Lung microvascular endothelial cell (primary cell): Measurements from ENCODE around the gene CDR2L. TPM values are rescaled to one million over a fixed set of nuclear protein-coding genes. Genes with fewer than 3 reads are reported as not detected.
A peak's percentile ranks its signal among the peaks of the same experiment; 100 is the strongest.
"Not testable (repeated sequence)": the region's sequence is repeated elsewhere in the genome, so short reads cannot be mapped to it uniquely, and the experiment has no call there.

Experiments used
- DNase-seq, 2 donors: peaks; one replicate each; pipeline versions ENCODE4 v3.0.0 to v3.0.0-alpha.2; 2010; ENCODE audit warnings: low read depth in 2 of 2
- total RNA-seq: library from RNA; depleted of rRNA; stranded (reverse); fragments of >200 nt; gene quantifications from 2 replicates; pipeline ENCODE4 v1.2.1, GENCODE V29; 2014

CDR2L gene
- total RNA-seq, 1 donor from 2014 or later, result 5.0 TPM

DNA sequence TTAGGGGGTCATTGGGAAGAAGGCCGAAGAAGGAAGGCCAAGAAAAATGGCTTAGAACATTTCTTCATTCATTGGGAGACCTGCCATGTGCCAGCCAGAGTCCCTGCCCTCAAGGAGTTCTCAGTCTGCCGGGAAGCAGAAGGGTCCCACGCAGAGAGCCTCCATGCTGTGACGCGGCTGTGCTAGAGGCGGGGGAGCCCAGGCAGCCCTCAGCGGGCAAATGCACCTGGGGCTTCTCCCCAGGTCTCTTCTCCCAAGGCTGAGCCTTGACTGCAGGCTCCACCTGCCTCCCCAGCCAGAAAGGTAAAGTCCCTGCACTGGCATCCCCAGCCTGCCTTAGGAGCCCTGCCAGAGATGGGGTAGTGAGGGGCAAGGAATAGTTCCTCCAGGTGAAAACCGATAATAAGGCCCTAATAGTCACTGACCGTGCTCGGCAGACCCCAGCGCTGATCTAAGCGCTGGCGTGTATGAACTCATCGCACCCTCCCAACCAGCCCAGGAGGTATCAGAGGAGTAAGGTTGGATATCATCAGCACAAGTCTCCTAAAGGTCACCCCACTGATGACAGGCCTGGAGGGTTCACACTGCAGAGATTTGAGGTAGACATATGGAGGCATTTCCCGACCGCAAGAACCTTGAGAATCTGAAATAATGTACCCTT lies 6.0 kb upstream of the CDR2L start:
- no peak for DNase-seq

GRCh38 chr17:74981979-74982662 lies 5.3 kb upstream of the CDR2L start:
- DNase-seq, result peak; percentile 49 to 75

GRCh38 chr17:74982663-74983313 lies 4.6 kb upstream of the CDR2L start:
- not testable (repeated sequence) for DNase-seq

DNA sequence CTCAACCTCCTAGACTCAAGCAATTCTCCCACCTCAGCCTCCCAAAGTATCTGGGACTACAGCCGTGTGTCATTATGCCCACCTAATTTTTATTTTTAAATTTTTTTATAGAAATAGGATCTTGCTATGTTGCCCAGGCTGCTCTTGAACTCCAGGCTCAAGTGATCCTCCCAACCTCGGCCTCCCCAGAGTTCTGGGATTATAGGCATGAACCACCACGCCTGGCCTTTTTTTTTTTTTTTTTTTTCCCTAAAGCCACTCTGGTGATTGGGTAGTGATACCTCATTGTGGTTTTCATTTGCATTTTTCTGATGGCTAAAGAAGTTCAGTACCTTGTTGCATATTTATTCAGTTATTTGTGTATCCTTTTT lies 1.2 kb upstream of the CDR2L start:
- DNase-seq, result no peak

GRCh38 chr17:74987909-74988711 lies 678 bp downstream of the CDR2L start:
- peak; percentile 38 to 87 for DNase-seq

- DNase-seq, result no peak
Observed at GRCh38 chr17:74990581-74991105, 3.2 kb downstream of the CDR2L start.

DNA sequence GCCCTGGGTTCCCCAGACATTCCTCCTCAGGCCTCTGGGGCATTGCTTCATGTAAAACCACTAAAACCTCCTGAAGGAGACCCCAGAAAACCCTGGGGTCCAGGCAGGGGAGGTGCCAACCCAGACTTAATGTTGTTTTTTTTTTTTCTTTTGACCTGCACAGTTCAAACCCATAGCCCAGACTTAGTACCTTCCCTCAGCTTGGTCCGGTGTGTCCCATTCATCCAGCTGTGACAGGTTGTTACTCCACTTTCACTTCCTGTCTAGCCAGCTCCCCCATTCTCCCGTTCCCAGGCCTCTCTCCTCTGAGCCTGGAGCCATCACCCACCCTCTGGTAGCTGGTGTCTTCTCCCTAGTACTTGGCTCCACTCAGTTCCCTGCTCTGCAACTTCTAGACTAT lies 4.8 kb downstream of the CDR2L start:
- DNase-seq, result no peak

DNA sequence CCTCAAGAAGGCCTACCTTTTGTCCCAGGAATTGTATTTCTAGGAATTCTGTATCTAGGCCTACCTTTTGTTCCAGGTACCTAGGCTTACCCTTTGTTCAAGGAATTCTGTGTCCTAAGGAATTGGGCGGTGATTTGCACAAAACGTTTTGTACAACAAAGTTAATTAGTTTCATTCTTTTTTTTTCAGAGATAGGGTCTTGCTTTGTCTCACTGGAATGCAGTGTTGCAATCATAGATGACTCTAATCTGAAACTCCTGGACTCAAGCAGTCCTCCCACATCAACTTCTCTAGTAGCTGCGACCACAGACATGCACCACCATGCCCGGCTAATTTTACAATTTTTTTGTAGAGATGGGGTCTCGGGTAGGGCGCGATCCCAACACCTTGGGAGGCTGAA lies 7.0 kb downstream of the CDR2L start:
- no peak for DNase-seq

DNA sequence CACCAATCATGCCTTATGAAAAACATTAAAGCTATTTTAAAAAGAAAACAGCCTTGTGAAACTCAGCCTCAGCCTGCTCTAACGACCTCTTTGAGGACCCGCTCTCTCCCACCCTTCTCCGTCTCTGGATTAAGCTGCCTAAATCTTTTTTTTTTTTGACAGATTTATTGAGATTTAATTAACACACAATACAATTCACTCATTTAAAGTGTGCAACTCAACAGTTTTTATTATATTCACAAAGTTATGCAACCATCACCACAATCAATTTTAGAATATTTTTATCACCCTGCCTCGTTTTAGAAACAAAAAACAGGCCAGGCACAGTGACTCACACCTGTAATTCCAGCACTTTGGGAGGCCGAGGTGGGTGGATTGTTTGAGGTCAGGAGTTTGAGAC lies 8.4 kb downstream of the CDR2L start:
- no peak for DNase-seq

DNA sequence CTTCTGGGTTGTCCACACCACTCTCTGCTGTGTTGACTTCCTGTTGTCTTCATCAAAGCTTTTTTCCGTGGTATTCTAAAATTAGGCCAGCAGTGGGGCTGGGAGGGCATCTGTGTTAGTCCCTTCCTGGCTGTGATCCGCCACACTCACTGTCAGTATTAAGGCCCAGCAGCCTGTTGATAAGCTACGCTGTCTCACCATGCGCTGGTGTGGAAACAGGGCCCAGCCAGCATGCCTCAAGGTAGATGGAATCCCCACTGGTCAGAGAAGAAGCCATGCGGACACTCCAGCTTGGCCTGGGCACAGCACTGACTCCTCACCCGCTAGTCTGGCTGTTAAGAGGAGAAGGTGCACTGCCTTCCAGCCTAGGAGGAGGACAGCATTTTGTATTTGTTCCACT lies 11.4 kb downstream of the CDR2L start:
- peak in 1 of 2 donors; percentile 64 for DNase-seq

- DNase-seq, result no peak
Observed at GRCh38 chr17:74999523-74999922, 12.1 kb downstream of the CDR2L start.

- no peak for DNase-seq
Observed at GRCh38 chr17:75001915-75002843, 14.7 kb downstream of the CDR2L start.

DNA sequence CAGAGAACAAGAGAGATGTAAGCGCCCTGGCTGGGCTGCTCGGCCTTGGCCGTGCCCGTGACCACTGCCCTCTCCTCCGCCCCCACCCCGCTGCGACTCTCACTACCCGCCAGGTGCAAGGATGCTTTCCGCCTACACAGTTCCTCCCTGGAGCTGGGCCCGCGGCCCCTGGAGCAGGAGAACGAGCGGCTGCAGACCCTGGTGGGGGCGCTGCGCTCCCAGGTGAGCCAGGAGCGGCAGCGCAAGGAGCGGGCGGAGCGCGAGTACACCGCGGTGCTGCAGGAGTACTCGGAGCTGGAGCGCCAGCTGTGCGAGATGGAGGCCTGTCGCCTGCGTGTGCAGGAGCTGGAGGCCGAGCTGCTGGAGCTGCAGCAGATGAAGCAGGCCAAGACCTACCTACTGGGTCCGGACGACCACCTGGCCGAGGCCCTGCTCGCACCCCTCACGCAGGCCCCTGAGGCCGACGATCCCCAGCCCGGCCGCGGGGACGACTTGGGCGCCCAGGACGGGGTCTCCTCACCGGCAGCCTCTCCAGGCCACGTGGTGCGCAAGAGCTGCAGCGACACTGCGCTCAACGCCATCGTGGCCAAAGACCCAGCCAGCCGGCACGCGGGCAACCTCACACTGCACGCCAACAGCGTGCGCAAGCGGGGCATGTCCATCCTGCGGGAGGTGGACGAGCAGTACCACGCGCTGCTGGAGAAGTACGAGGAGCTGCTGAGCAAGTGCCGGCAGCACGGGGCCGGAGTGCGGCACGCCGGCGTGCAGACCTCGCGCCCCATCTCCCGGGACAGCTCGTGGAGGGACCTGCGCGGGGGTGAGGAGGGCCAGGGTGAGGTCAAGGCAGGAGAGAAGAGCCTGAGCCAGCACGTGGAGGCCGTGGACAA lies 15.9 kb downstream of the CDR2L start:
- no peak for DNase-seq

DNA sequence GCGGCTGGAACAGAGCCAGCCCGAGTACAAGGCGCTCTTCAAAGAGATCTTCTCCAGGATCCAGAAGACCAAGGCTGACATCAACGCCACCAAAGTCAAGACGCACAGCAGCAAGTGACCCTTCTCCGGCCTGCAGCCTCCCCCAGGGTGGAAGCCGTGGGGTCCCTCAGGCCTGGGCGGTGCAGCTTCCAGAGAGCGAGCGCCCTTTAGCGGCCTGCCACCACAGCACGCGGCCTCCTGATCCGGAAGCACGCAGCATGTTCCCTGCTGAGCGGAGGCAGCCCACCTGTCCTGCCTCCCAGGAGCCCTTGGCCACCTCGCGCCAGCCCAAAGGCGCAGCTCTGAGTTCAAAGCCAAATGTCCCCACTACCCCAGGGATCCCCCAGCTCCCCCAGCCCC lies 16.5 kb downstream of the CDR2L start:
- DNase-seq, result no peak

DNA sequence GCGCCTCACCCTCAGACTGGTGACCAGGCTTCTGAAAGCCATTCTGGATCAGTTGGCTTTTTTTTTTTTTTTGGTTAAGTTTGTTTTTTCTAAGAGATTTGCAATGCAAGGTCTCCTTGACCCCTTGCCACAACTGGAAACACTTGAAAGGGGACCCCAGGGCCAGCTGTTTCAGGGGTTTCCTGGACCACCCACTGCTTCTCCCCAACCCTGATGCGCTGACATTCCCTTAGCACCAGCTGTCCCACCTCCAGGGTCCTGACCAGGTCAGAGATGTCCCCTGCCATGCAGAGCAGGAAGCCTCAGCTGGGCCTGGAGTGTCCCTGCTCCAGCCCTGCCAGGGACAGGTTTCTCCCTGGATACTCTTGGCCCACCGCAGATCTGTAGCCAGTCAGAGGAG lies 16.9 kb downstream of the CDR2L start:
- no peak for DNase-seq

GRCh38 chr17:75005291-75005690 lies 17.9 kb downstream of the CDR2L start:
- DNase-seq, result no peak

DNA sequence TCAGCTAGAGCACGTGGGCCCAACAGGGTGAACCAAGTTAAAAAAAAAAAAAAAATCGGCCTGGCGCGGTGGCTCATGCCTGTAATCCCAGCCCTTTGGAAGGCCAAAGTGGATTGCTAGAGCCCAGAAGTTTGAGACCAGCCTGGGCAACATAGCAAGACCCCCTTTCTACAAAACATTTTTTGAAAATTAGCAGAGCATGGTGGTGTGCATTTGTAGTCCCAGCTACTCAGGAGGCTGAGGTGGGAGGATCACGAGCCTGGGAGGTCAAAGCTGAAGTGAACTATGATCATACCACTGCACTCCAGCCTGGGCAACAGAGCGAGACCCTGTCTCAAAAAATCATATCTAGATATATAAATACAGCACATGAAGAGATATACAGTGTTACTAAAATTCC lies 18.7 kb downstream of the CDR2L start:
- not testable (repeated sequence) for DNase-seq

- DNase-seq, result peak in 1 of 2 donors; percentile 40
Observed at GRCh38 chr17:75006653-75007052, 19.2 kb downstream of the CDR2L start.

DNA sequence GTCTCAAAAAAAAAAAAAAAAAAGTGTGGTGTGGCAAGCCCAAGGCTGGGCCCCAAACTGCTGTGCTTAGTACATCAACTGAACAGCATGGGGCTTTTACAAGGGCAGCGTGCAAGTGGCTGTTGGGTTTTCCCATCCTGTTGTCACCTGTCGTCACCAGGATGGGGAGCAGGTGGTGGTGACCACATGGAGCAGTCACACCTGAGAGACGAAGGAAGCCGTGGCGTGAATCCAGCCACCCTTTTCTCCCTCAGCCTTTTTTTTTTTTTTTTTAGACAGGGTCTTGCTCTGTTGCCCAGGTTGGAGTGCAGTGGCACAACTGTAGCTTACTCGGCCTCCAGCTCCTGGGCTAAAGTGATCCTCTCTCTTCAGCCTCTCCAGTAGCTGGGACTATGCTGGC lies 20.9 kb downstream of the CDR2L start:
- no peak for DNase-seq
